SJCRH30 (cell line): Measurements from ENCODE around the gene ADAP1. TPM values are rescaled to one million over a fixed set of nuclear protein-coding genes. Genes with fewer than 3 reads are reported as not detected.
"Not testable (repeated sequence)": the region's sequence is repeated elsewhere in the genome, so short reads cannot be mapped to it uniquely, and the experiment has no call there.

Experiments used
- DNase-seq, 2 experiments: peaks; one replicate each; pipeline ENCODE4 v3.0.0-alpha.2; 2015 to 2020
- H3K27ac ChIP-seq: fragments of 250-450 bp; sonication (Bioruptor Pico); 2 replicates; pipeline ENCODE4 v1.5.1; 2020; ENCODE audit warnings: mild to moderate bottlenecking, moderate library complexity
- H3K27me3 ChIP-seq: fragments of 250-450 bp; sonication (Bioruptor Pico); 2 replicates; pipeline ENCODE4 v1.5.1; 2020; ENCODE audit warnings: mild to moderate bottlenecking, moderate library complexity
- H3K36me3 ChIP-seq: fragments of 250-450 bp; sonication (Bioruptor Pico); 2 replicates; pipeline ENCODE4 v1.5.1; 2020; ENCODE audit warnings: mild to moderate bottlenecking, moderate library complexity
- H3K4me1 ChIP-seq: fragments of 250-450 bp; sonication (Bioruptor Pico); 2 replicates; pipeline ENCODE4 v1.5.1; 2020; ENCODE audit warnings: mild to moderate bottlenecking, moderate library complexity
- H3K4me3 ChIP-seq: fragments of 250-450 bp; sonication (Bioruptor Pico); 2 replicates; pipeline ENCODE4 v1.5.1; 2020; ENCODE audit warnings: mild to moderate bottlenecking, moderate library complexity
- H3K9me3 ChIP-seq: fragments of 250-450 bp; sonication (Bioruptor Pico); replicated peaks from 2 replicates; pipeline ENCODE4 v1.5.1; 2020; ENCODE audit warnings: mild to moderate bottlenecking, moderate library complexity
- total RNA-seq: library from RNA; depleted of rRNA; stranded (reverse); fragments of >200 nt; shearing (Covaris generic); gene quantifications from 2 replicates; pipeline ENCODE4 v1.2.3, GENCODE V29; 2014

Gene ADAP1
- total RNA-seq, 1 experiment from 2014 or later = 0.04 TPM

- H3K36me3 ChIP-seq, H3K27me3 ChIP-seq, H3K27ac ChIP-seq, DNase-seq, H3K9me3 ChIP-seq, H3K4me1 ChIP-seq, H3K4me3 ChIP-seq: not testable (repeated sequence)
These were observed 81.8 kb downstream of the ADAP1 start for GRCh38 chr7:872685-873084.

GRCh38 chr7:871900-872537 lies 82.5 kb downstream of the ADAP1 start:
- no peaks in the 10 kb centered on the region for H3K27me3 ChIP-seq
- H3K4me3 ChIP-seq = no peak overlapping the region
- H3K27ac ChIP-seq = no peak overlapping the region
- DNase-seq = no peak
- no peaks in the 10 kb centered on the region for H3K9me3 ChIP-seq
- no peaks in the 10 kb centered on the region for H3K4me1 ChIP-seq
- 0 out of 2 replicates have a peak, but pooled peaks cover 2% of the 10 kb centered on the region for H3K36me3 ChIP-seq

GRCh38 chr7:869348-869747 lies 85.1 kb downstream of the ADAP1 start:
- no peak overlapping the region for H3K27ac ChIP-seq
- no peaks in the 10 kb centered on the region for H3K4me1 ChIP-seq
- H3K27me3 ChIP-seq = no peaks in the 10 kb centered on the region
- H3K4me3 ChIP-seq = no peak overlapping the region
- 0 out of 2 replicates have a peak, but pooled peaks cover 2% of the 10 kb centered on the region for H3K36me3 ChIP-seq
- no peak for DNase-seq
- H3K9me3 ChIP-seq = no peaks in the 10 kb centered on the region

GRCh38 chr7:868189-868486 lies 86.3 kb downstream of the ADAP1 start:
- Histone ChIP-seq H3K27ac (no peak overlapping the region), H3K4me1 (no peaks in the 10 kb centered on the region), H3K27me3 (no peaks in the 10 kb centered on the region), H3K4me3 (no peak overlapping the region), H3K9me3 (no peaks in the 10 kb centered on the region), H3K36me3 (0 out of 2 replicates have a peak, but pooled peaks cover 1% of the 10 kb centered on the region)
- DNase-seq = no peak

GRCh38 chr7:867406-868188 lies 86.9 kb downstream of the ADAP1 start:
- Histone ChIP-seq H3K4me1 (no peaks in the 10 kb centered on the region), H3K4me3 (no peak overlapping the region), H3K27me3 (no peaks in the 10 kb centered on the region), H3K27ac (no peak overlapping the region), H3K36me3 (no peaks in the 10 kb centered on the region), H3K9me3 (no peaks in the 10 kb centered on the region)
- DNase-seq = no peak

- Histone ChIP-seq H3K4me1 (no peaks in the 10 kb centered on the region), H3K36me3 (no peaks in the 10 kb centered on the region; the same call in 1 of the 2 replicates), H3K4me3 (no peak overlapping the region), H3K9me3 (no peaks in the 10 kb centered on the region), H3K27ac (no peak overlapping the region), H3K27me3 (no peaks in the 10 kb centered on the region)
- no peak for DNase-seq
These were observed 87.5 kb downstream of the ADAP1 start for GRCh38 chr7:867001-867405.

- no peak overlapping the region for H3K27ac ChIP-seq
- no peaks in the 10 kb centered on the region for H3K4me1 ChIP-seq
- no peaks in the 10 kb centered on the region for H3K9me3 ChIP-seq
- no peak for DNase-seq
- H3K36me3 ChIP-seq = peaks cover 3% of the 10 kb centered on the region; the same call in 1 of the 2 replicates
- H3K4me3 ChIP-seq = no peak overlapping the region
- no peaks in the 10 kb centered on the region for H3K27me3 ChIP-seq
These were observed 88.6 kb downstream of the ADAP1 start for GRCh38 chr7:865921-866320.

- H3K27me3 ChIP-seq = no peaks in the 10 kb centered on the region
- H3K4me1 ChIP-seq = no peaks in the 10 kb centered on the region
- no peak overlapping the region for H3K4me3 ChIP-seq
- peaks cover 3% of the 10 kb centered on the region; the same call in 1 of the 2 replicates for H3K36me3 ChIP-seq
- no peak for DNase-seq
- H3K9me3 ChIP-seq = no peaks in the 10 kb centered on the region
- no peak overlapping the region for H3K27ac ChIP-seq
These were observed 91.4 kb downstream of the ADAP1 start for GRCh38 chr7:863106-863505.

GRCh38 chr7:862157-862556 lies 92.3 kb downstream of the ADAP1 start:
- Histone ChIP-seq H3K36me3 (peaks cover 6% of the 10 kb centered on the region; the same call in 1 of the 2 replicates), H3K4me3 (no peak overlapping the region), H3K9me3 (no peaks in the 10 kb centered on the region), H3K4me1 (no peaks in the 10 kb centered on the region), H3K27ac (no peak overlapping the region), H3K27me3 (no peaks in the 10 kb centered on the region)
- DNase-seq = no peak

GRCh38 chr7:861222-861621 lies 93.3 kb downstream of the ADAP1 start:
- H3K36me3 ChIP-seq = peaks cover 6% of the 10 kb centered on the region; the same call in 1 of the 2 replicates
- no peak overlapping the region for H3K4me3 ChIP-seq
- no peaks in the 10 kb centered on the region for H3K9me3 ChIP-seq
- no peak overlapping the region for H3K27ac ChIP-seq
- no peak for DNase-seq
- no peaks in the 10 kb centered on the region for H3K4me1 ChIP-seq
- H3K27me3 ChIP-seq = no peaks in the 10 kb centered on the region

- no peaks in the 10 kb centered on the region for H3K9me3 ChIP-seq
- DNase-seq = no peak
- peaks cover 6% of the 10 kb centered on the region; the same call in 1 of the 2 replicates for H3K36me3 ChIP-seq
- H3K4me1 ChIP-seq = no peaks in the 10 kb centered on the region
- no peak overlapping the region for H3K4me3 ChIP-seq
- no peak overlapping the region for H3K27ac ChIP-seq
- no peaks in the 10 kb centered on the region for H3K27me3 ChIP-seq
These were observed 94.3 kb downstream of the ADAP1 start for GRCh38 chr7:860149-860548.

- Histone ChIP-seq H3K27me3 (no peaks in the 10 kb centered on the region), H3K36me3 (peaks cover 6% of the 10 kb centered on the region; the same call in 1 of the 2 replicates), H3K4me1 (no peaks in the 10 kb centered on the region), H3K9me3 (no peaks in the 10 kb centered on the region), H3K27ac (no peak overlapping the region), H3K4me3 (no peak overlapping the region)
- DNase-seq = no peak
These were observed 95.0 kb downstream of the ADAP1 start for GRCh38 chr7:859359-860030.

- no peaks in the 10 kb centered on the region for H3K9me3 ChIP-seq
- no peaks in the 10 kb centered on the region for H3K27me3 ChIP-seq
- no peak overlapping the region for H3K4me3 ChIP-seq
- H3K36me3 ChIP-seq = peaks cover 6% of the 10 kb centered on the region; the same call in 1 of the 2 replicates
- no peaks in the 10 kb centered on the region for H3K4me1 ChIP-seq
- no peak for DNase-seq
- H3K27ac ChIP-seq = no peak overlapping the region
These were observed 96.8 kb downstream of the ADAP1 start for GRCh38 chr7:857661-858060.

GRCh38 chr7:856444-857095 lies 97.9 kb downstream of the ADAP1 start:
- Histone ChIP-seq H3K4me1 (no peaks in the 10 kb centered on the region), H3K27ac (no peak overlapping the region), H3K36me3 (peaks cover 6% of the 10 kb centered on the region; the same call in 1 of the 2 replicates), H3K27me3 (no peaks in the 10 kb centered on the region), H3K4me3 (no peak overlapping the region), H3K9me3 (no peaks in the 10 kb centered on the region)
- DNase-seq = no peak
